Sigmoid colon (tissue), 7 donors: ENCODE results near the gene CHD9NB. TPM values are rescaled to one million over a fixed set of nuclear protein-coding genes. Genes with fewer than 3 reads are reported as not detected.
A peak's percentile ranks its signal among the peaks of the same experiment; 100 is the strongest.
"Not testable (repeated sequence)": the region's sequence is repeated elsewhere in the genome, so short reads cannot be mapped to it uniquely, and the experiment has no call there.

Experiments
- DNase-seq: peaks from one replicate; pipeline ENCODE4 v3.0.0-alpha.2; 2019
- H3K27ac ChIP-seq, 4 donors: fragments of 200-600 bp; sonication (generic); one replicate each; pipeline ENCODE4 v1.5.1; 2016 to 2019; ENCODE audit warnings: mild to moderate bottlenecking in 1 of 4
- H3K27me3 ChIP-seq, 3 donors: fragments of 200-600 bp; sonication (generic); one replicate each; pipeline ENCODE4 v1.5.1; 2019; ENCODE audit warnings: mild to moderate bottlenecking in 1 of 3
- H3K36me3 ChIP-seq, 4 donors: fragments of 200-600 bp; sonication (generic); one replicate each; pipeline ENCODE4 v1.5.1; 2016 to 2019
- H3K4me1 ChIP-seq, 4 donors: fragments of 200-600 bp; sonication (generic); one replicate each; pipeline ENCODE4 v1.5.1; 2017 to 2019
- H3K4me3 ChIP-seq, 4 donors: fragments of 200-600 bp; sonication (generic); one replicate each; pipeline ENCODE4 v1.5.1; 2017 to 2019; ENCODE audit warnings: mild to moderate bottlenecking in 2 of 4, moderate library complexity in 1 of 4
- H3K9me3 ChIP-seq, 4 donors: fragments of 200-600 bp in 3 of 4; sonication (generic) in 3 of 4; one replicate each; pipeline versions ENCODE4 v1.5.1 to v1.6.1; 2013 to 2019
- CTCF ChIP-seq, 4 experiments: fragments of 450-650 bp in 3 of 4; fragments of 200-600 bp in 1 of 4; IDR thresholded peaks; one replicate each; pipeline ENCODE4 v1.5.1; 2016 to 2019; ENCODE audit warnings: antibody characterized with exemption in 4 of 4, mild to moderate bottlenecking in 3 of 4, moderate library complexity in 2 of 4
- EP300 ChIP-seq, 4 donors: sonication (generic); formaldehyde crosslinking; IDR thresholded peaks; one replicate each; pipeline ENCODE4 v1.6.1; 2017; ENCODE audit warnings: antibody characterized with exemption in 4 of 4
- POLR2A ChIP-seq, 2 donors: fragments of 450-650 bp; IDR thresholded peaks; one replicate each; pipeline ENCODE4 v1.6.1; 2016; ENCODE audit warnings: antibody characterized with exemption in 2 of 2, mild to moderate bottlenecking in 2 of 2, moderate library complexity in 2 of 2
- POLR2AphosphoS5 ChIP-seq, 4 donors: sonication (generic); formaldehyde crosslinking; IDR thresholded peaks; one replicate each; pipeline ENCODE4 v1.6.1; 2017; ENCODE audit warnings: antibody characterized with exemption in 4 of 4
- WGBS, 2 donors: extraction: QIAGEN DNeasy Blood & Tissue Kit; methylation state at CpG; one replicate each; pipeline ENCODE4 v1.1.7; 2013; 5-methylcytosine and 5-hydroxymethylcytosine counted together
- intact Hi-C: fragments of 100-400 bp; cut with DNase I; formaldehyde crosslinking; loops from one replicate; pipeline ENCODE4 v1.15.1; 2023
- polyA plus RNA-seq, 3 donors: library from polyadenylated mRNA; stranded (reverse); fragments of 200-250 nt; gene quantifications; one replicate each; pipeline ENCODE4 v1.2.3, GENCODE V29; 2013
- total RNA-seq, 4 donors: library from RNA; depleted of rRNA; stranded (reverse); fragments of >200 nt; gene quantifications; one replicate each; pipeline ENCODE4 v1.1.0, GENCODE V29; 2016
- donor health status: healthy with polysubstance abuse.
- donor health status: Bipolar disorder and iron deficiency.
- donor health status: healthy.

The CHD9NB gene
- total and polyA plus RNA-seq, 7 donors, result 0.55 to 9.5 (median 4.6) TPM; not detected in 2

GRCh38 chr16:53055541-53056391 is 3.1 kb upstream of the CHD9NB start:
- TF ChIP-seq POLR2A (IDR thresholded peaks at IDR 0.05) (no peak), EP300 (IDR thresholded peaks at IDR 0.05) (no peak), CTCF (IDR thresholded peaks at IDR 0.05) (no peak), POLR2AphosphoS5 (IDR thresholded peaks at IDR 0.05) (peak in 3 of 4 donors; percentile 16 to 43 (median 24))

GRCh38 chr16:53054670-53055485 is 2.2 kb upstream of the CHD9NB start, which contains the start of gene CHD9:
Gene CHD9 (plus strand): TSS chr16:53054991. CDS start chr16:53156090, 101,099 bp downstream.
- TF ChIP-seq POLR2A (IDR thresholded peaks at IDR 0.05) (no peak), CTCF (IDR thresholded peaks at IDR 0.05) (peak; percentile 99 to 100 (median 99)), EP300 (IDR thresholded peaks at IDR 0.05) (no peak), POLR2AphosphoS5 (IDR thresholded peaks at IDR 0.05) (peak in 3 of 4 donors; percentile 2 to 65 (median 40))
- Histone ChIP-seq H3K27ac (peak within 1 kb of the TSS; percentile 84 to 92 (median 90)), H3K9me3 (no peaks in the 10 kb centered on the region), H3K4me3 (peak within 1 kb of the TSS; percentile 51 to 74 (median 64)), H3K4me1 (peaks cover 0 to 50% (median 42%) of the 10 kb centered on the region in 4 donors), H3K36me3 (no peaks in the 10 kb centered on the region), H3K27me3 (no peaks in the 10 kb centered on the region)
- WGBS, 2 donors, result 0 to 1% methylated on average over 62 of the region's 62 CpGs
- peak; percentile 94 for DNase-seq
- intact Hi-C loops, result loop anchor here (1.0 to 5.0 kb wide), 6 partner anchors 44 to 447 kb away; partner anchors contain the start of genes AKTIP and RBL2

More at GRCh38 chr16:53055541-53056391, 3.1 kb upstream of the CHD9NB start:
- Histone ChIP-seq H3K4me3 (peak overlapping the region; percentile 51 to 74 (median 64)), H3K36me3 (no peaks in the 10 kb centered on the region), H3K9me3 (no peaks in the 10 kb centered on the region), H3K4me1 (peaks cover 0 to 50% (median 44%) of the 10 kb centered on the region in 4 donors), H3K27ac (peak overlapping the region; percentile 84 to 92 (median 90)), H3K27me3 (no peaks in the 10 kb centered on the region)
- 19 to 37% methylated on average over 10 of the region's 10 CpGs for WGBS, 2 donors
- intact Hi-C loops, result loop anchor here (1.0 to 5.0 kb wide), 5 partner anchors 44 to 447 kb away; partner anchors contain the start of gene AKTIP
- peak; percentile 76 for DNase-seq

GRCh38 chr16:53053967-53054669 is 1.4 kb upstream of the CHD9NB start:
- intact Hi-C loops, result loop anchor here (2.0 to 5.0 kb wide), 3 partner anchors 77 to 378 kb away; partner anchors contain the start of gene RBL2
- Histone ChIP-seq H3K4me3 (peak overlapping the region; percentile 51 to 74 (median 64)), H3K27ac (peak overlapping the region; percentile 84 to 92 (median 90)), H3K9me3 (no peaks in the 10 kb centered on the region), H3K4me1 (peaks cover 0 to 45% (median 40%) of the 10 kb centered on the region in 4 donors), H3K27me3 (no peaks in the 10 kb centered on the region), H3K36me3 (no peaks in the 10 kb centered on the region)
- 48 to 57% methylated on average over 13 of the region's 13 CpGs for WGBS, 2 donors
- DNase-seq, result peak; percentile 84
- TF ChIP-seq CTCF (IDR thresholded peaks at IDR 0.05) (no peak), EP300 (IDR thresholded peaks at IDR 0.05) (no peak), POLR2AphosphoS5 (IDR thresholded peaks at IDR 0.05) (no peak), POLR2A (IDR thresholded peaks at IDR 0.05) (no peak)

- H3K27ac ChIP-seq, H3K9me3 ChIP-seq, H3K4me3 ChIP-seq, H3K36me3 ChIP-seq, DNase-seq, H3K27me3 ChIP-seq: not testable (repeated sequence)
- intact Hi-C loops, result loop anchor here (5.0 kb wide), 1 partner anchor 381 kb away; the partner anchor contains the start of gene RBL2
- peaks cover 0 to 29% (median 22%) of the 10 kb centered on the region in 4 donors for H3K4me1 ChIP-seq
- WGBS, 2 donors, result 92 to 96% methylated on average over 4 of the region's 4 CpGs
These were observed 1.4 kb downstream of the CHD9NB start for GRCh38 chr16:53051255-53051654.
